Camera-type eye (tissue), 1 donor: ENCODE measurements around the gene AKR1B1. TPM values are rescaled to one million over a fixed set of nuclear protein-coding genes. Genes with fewer than 3 reads are reported as not detected.

Experiments used
- total RNA-seq: library from RNA; depleted of rRNA; stranded (reverse); fragments of >200 nt; gene quantifications from one replicate; pipeline ENCODE4 v1.2.3, GENCODE V29; 2014

Gene AKR1B1
- 62.3 TPM for total RNA-seq

DNA sequence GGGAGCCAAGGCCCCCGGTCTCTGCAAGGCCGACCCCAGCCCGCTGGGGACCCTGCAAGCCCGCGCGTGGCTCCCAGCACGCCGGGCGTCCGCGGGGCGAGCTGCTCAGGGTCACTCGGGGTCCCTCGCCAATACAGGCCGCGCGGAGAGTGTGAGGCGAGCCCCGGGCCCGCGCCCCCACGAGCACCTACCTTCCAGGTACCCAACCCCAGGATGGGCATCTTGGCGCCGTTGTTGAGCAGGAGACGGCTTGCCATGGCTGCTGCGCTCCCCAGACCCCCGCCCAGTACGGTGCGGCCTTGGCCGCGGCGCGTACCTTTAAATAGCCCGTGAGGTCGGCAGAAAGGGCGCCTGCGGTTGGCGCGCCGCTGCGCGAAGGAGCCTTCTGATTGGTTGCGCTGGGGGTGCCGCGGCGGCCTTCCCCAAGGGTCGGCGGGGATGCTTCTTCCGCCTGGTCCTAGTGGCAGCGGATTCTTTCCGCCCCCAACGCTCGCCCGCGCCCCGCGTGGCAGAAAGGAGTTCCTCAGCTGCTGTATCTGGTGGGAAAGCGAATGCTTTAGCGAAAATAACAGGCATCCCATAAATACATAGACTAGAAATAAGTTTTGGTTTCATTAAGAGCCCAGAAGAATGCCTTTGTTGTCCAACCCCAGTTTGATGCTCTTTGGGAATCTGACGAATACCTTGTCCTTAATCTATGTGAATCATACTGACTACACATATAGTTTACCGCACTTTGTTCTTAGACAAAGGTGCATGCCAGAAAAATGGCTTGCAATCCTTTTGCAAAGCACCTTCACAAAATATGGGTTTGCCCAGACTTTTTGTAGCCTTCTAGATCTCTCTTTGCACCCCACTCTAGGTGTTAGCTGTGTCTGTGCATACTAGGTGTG is at the start of gene AKR1B1:
AKR1B1 (minus strand) TSS at position 295 of the 893 bp plus-strand sequence; CDS start at position 257, 38 bp downstream.

Other genes with a start within 250 kb of the AKR1B1 start
- gene SLC35B4, start 142.2 kb downstream of the AKR1B1 start, total RNA-seq = 30.7 TPM
- 0.33 TPM for gene AKR1B10, start 68.5 kb upstream of the AKR1B1 start, total RNA-seq
- gene AKR1B15, start 90.0 kb upstream of the AKR1B1 start, total RNA-seq = not detected
- gene BPGM, start 187.8 kb upstream of the AKR1B1 start, total RNA-seq = 123 TPM